Brain microvascular endothelial cell (primary cell): ENCODE measurements around the gene CDH4.

Experiments used
- DNase-seq: peaks from one replicate; pipeline ENCODE4 v3.0.0-alpha.2; 2020
- H3K27ac ChIP-seq: fragments of 250-450 bp; sonication (Bioruptor Pico); 2 replicates; pipeline ENCODE4 v1.5.1; 2020; ENCODE audit warnings: mild to moderate bottlenecking, moderate library complexity
- H3K27me3 ChIP-seq: fragments of 250-450 bp; sonication (Bioruptor Pico); replicated peaks from 2 replicates; pipeline ENCODE4 v1.5.1; 2020; ENCODE audit warnings: mild to moderate bottlenecking
- H3K36me3 ChIP-seq: fragments of 250-450 bp; sonication (Bioruptor Pico); replicated peaks from 2 replicates; pipeline ENCODE4 v1.5.1; 2020; ENCODE audit warnings: mild to moderate bottlenecking
- H3K4me3 ChIP-seq: 2 replicates; pipeline ENCODE4 v1.5.1; 2011; ENCODE audit warnings: low read depth, mild to moderate bottlenecking, control low read depth, low read length, moderate library complexity
- in situ Hi-C: cut with HindIII; loops from 2 replicates; pipeline ENCODE4 v1.10.0; 2017; ENCODE audit warnings: low sequenced_read_pairs, low pct_ligation_motif_present
- TF ChIP-seq, protein P1 (sequence below): IDR thresholded peaks from 2 replicates; pipeline ENCODE4 v1.5.1; 2011; ENCODE audit warnings: low read depth, mild to moderate bottlenecking, moderate library complexity, low read length, control low read depth, inconsistent platforms; ENCODE audit errors: missing control alignments

Gene CDH4

GRCh38 chr20:61508301-61509096 is 256.4 kb downstream of the CDH4 start:
- Histone ChIP-seq H3K27me3 (no peaks in the 10 kb centered on the region), H3K36me3 (no peaks in the 10 kb centered on the region), H3K4me3 (no peak overlapping the region), H3K27ac (no peak overlapping the region)
- TF ChIP-seq, protein P1, sequence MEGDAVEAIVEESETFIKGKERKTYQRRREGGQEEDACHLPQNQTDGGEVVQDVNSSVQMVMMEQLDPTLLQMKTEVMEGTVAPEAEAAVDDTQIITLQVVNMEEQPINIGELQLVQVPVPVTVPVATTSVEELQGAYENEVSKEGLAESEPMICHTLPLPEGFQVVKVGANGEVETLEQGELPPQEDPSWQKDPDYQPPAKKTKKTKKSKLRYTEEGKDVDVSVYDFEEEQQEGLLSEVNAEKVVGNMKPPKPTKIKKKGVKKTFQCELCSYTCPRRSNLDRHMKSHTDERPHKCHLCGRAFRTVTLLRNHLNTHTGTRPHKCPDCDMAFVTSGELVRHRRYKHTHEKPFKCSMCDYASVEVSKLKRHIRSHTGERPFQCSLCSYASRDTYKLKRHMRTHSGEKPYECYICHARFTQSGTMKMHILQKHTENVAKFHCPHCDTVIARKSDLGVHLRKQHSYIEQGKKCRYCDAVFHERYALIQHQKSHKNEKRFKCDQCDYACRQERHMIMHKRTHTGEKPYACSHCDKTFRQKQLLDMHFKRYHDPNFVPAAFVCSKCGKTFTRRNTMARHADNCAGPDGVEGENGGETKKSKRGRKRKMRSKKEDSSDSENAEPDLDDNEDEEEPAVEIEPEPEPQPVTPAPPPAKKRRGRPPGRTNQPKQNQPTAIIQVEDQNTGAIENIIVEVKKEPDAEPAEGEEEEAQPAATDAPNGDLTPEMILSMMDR: no peak
- in situ Hi-C loops: no loop called here
- no peak for DNase-seq

DNA sequence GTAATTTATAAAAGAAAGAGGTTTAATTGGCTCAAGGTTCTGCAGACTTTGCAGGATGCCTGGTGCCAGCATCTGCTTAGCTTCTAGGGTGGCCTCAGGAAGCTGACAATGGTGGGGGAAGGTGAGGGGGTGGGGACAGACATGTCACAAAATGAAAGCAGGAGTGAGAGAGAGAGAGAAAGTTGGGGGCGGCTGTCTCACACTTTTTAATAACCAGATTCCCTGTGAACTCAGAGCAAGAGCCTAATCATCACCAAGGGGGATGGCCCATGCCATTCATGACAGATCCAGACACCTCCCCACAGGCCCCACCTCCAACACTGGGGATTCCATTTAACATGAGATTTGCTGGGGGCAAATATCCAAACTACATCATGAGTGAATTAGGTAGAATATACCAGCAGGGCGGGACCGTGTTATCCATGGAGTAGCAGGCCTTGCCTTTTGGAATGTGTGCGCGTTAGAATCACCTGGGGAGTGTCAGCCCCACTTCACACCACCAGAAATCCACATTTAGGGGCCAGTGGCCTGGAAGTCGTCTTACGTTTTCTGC is 258.8 kb downstream of the CDH4 start:
- no peak overlapping the region for H3K4me3 ChIP-seq
- H3K27ac ChIP-seq: no peak overlapping the region
- in situ Hi-C loops: no loop called here

GRCh38 chr20:61512475-61512874 is 260.4 kb downstream of the CDH4 start:
- no peaks in the 10 kb centered on the region for H3K27me3 ChIP-seq
- TF ChIP-seq, protein P1: no peak

More for the DNA sequence above, 258.8 kb downstream of the CDH4 start:
- TF ChIP-seq, protein P1: no peak
- Histone ChIP-seq H3K36me3 (no peaks in the 10 kb centered on the region), H3K27me3 (no peaks in the 10 kb centered on the region)
- DNase-seq: no peak

DNA sequence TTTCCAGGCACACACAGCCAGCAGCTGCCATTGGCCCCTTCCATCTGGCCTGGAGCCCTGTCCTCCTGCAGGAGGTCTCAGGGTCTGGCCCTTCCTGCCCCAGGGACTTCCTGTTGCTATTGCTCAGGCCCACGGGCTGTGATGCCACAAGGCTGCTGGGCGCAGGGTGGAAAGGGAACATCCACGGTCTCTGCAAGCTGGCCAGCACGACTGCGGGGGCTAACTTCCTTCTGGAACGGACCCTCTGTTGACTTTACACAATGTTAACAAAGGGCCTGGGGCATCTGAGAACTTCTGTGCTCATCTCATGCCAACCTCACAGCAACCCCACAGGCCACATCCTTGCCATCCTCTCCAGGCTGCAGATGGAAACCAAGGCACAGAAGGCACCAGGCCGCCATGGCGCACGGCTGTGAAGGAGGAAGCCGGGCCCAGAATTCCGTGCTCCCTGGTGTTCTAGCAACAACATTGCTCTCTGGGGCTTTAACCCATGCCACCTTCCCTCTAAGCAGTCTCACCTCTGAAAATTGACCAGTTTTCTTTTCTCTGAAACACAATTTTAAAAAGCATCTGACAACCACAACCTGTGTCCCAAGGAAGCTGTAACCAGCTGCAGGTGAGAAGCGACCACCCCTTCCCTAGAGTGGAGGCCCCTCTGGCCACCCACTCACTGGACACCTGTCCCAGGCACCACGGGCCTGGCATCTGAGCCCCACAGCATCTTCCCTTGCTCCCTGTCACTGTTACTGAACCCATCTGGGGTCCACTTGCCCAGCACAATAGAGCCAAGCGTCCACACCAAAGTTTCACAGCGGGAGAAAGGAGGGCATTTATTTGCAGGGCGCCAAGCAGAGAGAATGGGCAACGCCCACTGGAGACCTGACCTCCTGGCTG is 261.3 kb downstream of the CDH4 start:
- no peak for DNase-seq
- Histone ChIP-seq H3K4me3 (no peak overlapping the region), H3K27me3 (no peaks in the 10 kb centered on the region), H3K27ac (no peak overlapping the region), H3K36me3 (no peaks in the 10 kb centered on the region)
- TF ChIP-seq, protein P1: no peak
- in situ Hi-C loops: no loop called here

More at GRCh38 chr20:61512475-61512874, 260.4 kb downstream of the CDH4 start:
- no peak for DNase-seq
- Histone ChIP-seq H3K4me3 (no peak overlapping the region), H3K36me3 (no peaks in the 10 kb centered on the region), H3K27ac (no peak overlapping the region)
- in situ Hi-C loops: no loop called here

DNA sequence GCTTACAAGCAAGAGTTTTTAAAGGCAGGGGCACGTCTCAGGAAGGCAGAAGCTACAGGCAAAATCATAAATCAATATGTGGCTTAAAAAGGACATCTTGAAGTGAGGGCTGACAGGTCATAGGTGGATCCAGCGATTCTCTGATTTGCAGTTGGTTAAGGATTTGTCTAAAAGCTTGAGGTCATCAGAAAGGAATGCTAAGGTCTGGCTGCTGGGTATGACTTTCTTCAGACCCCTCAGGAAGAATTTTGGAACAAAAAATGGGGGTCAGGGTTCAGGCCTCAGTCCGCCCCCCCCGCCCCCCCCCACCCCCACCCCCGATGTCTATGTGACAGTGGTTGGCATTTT is 261.9 kb downstream of the CDH4 start:
- in situ Hi-C loops: no loop called here
- DNase-seq: no peak

More for the DNA sequence above, 261.9 kb downstream of the CDH4 start:
- H3K27me3 ChIP-seq: no peaks in the 10 kb centered on the region
- H3K27ac ChIP-seq: no peak overlapping the region
- TF ChIP-seq, protein P1: no peak
- no peak overlapping the region for H3K4me3 ChIP-seq
- H3K36me3 ChIP-seq: no peaks in the 10 kb centered on the region
